GM18909 (cell line): ENCODE results near the gene CXorf49B.

Experiments
- ATAC-seq: cut with Tn5 transposase; IDR thresholded peaks from one replicate; pipeline ENCODE4 v1.9.1; 2021; ENCODE audit warnings: mild to moderate bottlenecking; ENCODE audit not compliant: unreplicated experiment, poor library complexity

Gene CXorf49B

GRCh38 chrX:71815121-71815905 lies 52.2 kb downstream of the CXorf49B start:
- ATAC-seq: no peak

- no peak for ATAC-seq
Observed at GRCh38 chrX:71815906-71816156, 52.7 kb downstream of the CXorf49B start.
